T-cell (primary cell): ENCODE results near the gene IZUMO2. TPM values are rescaled to one million over a fixed set of nuclear protein-coding genes. Genes with fewer than 3 reads are reported as not detected.

Experiments used
- ATAC-seq, 4 experiments: fragments of 200-7000 bp in 3 of 4; fragments of 150-1000 bp in 1 of 4; cut with Tn5 transposase; replicated peaks in 1 of 4; 1 replicate in 3 of 4; 2 replicates in 1 of 4; pipeline ENCODE4 v1.10.0; 2021; ENCODE audit warnings: moderate library complexity in 3 of 4, mild to moderate bottlenecking in 2 of 4, moderate number of reproducible peaks in 1 of 4
- CTCF ChIA-PET, 2 donors: fragments of 300-600 bp; sonication (Branson Sonifier 250); formaldehyde crosslinking; loops; one replicate each; lab custom pipeline; 2022; ENCODE audit warnings: antibody characterized with exemption in 2 of 2; lab: Charles Lee
- POLR2A ChIA-PET, 2 donors: fragments of 300-600 bp; sonication (Branson Sonifier 250); formaldehyde crosslinking; loops; one replicate each; lab custom pipeline; 2022; ENCODE audit warnings: antibody characterized with exemption in 2 of 2; lab: Charles Lee
- DNase-seq, 35 experiments: peaks; one replicate each; pipeline versions ENCODE4 v3.0.0 to v3.0.0-alpha.2; 2013 to 2023
- H3K27ac ChIP-seq: one replicate; pipeline ENCODE4 v1.5.1; 2013; ENCODE audit warnings: low read length
- H3K27me3 ChIP-seq, 2 experiments: replicated peaks in 1 of 2; 1 replicate in 1 of 2; 2 replicates in 1 of 2; pipeline versions ENCODE4 v1.6.1 to v1.7.0; 2013; ENCODE audit warnings: low read length in 1 of 2, mixed read lengths in 1 of 2; ENCODE audit not compliant: control insufficient read depth in 2 of 2, insufficient read depth in 2 of 2; ENCODE audit errors: extremely low read depth in 1 of 2
- H3K36me3 ChIP-seq, 2 donors: 1 replicate in 1 of 2; 2 replicates in 1 of 2; pipeline versions ENCODE4 v1.6.1 to v1.7.0; 2013; ENCODE audit warnings: low read length in 1 of 2; ENCODE audit not compliant: control insufficient read depth in 2 of 2, insufficient read depth in 1 of 2; ENCODE audit errors: extremely low read depth in 1 of 2
- H3K4me1 ChIP-seq, 2 experiments: 1 replicate in 1 of 2; 2 replicates in 1 of 2; pipeline versions ENCODE4 v1.6.1 to v1.7.0; 2013; ENCODE audit warnings: low read length in 2 of 2, mixed read lengths in 1 of 2; ENCODE audit not compliant: insufficient read depth in 2 of 2, control insufficient read depth in 1 of 2; ENCODE audit errors: extremely low read depth in 1 of 2
- H3K4me3 ChIP-seq, 2 donors: 1 replicate in 1 of 2; 2 replicates in 1 of 2; pipeline versions ENCODE4 v1.5.1 to v1.7.0; 2013; ENCODE audit warnings: mild to moderate bottlenecking in 2 of 2, low read length in 1 of 2, moderate library complexity in 1 of 2; ENCODE audit not compliant: control insufficient read depth in 1 of 2; ENCODE audit errors: extremely low read depth in 1 of 2
- H3K9me3 ChIP-seq: 2 replicates; pipeline ENCODE4 v1.7.0; 2013
- H3K27ac Mint-ChIP-seq, 2 donors: one replicate each; pipeline ENCODE4 v1.8.0; 2020 to 2021; ENCODE audit warnings: mild to moderate bottlenecking in 2 of 2, mixed read lengths in 2 of 2
- H3K27me3 Mint-ChIP-seq, 2 donors: one replicate each; pipeline ENCODE4 v1.8.0; 2021 to 2022; ENCODE audit warnings: mixed read lengths in 2 of 2
- H3K36me3 Mint-ChIP-seq: one replicate; pipeline ENCODE4 v1.8.0; 2021; ENCODE audit warnings: mixed read lengths
- H3K4me1 Mint-ChIP-seq, 3 donors: one replicate each; pipeline ENCODE4 v1.8.0; 2020 to 2022; ENCODE audit warnings: mixed read lengths in 3 of 3, mild to moderate bottlenecking in 1 of 3
- H3K4me3 Mint-ChIP-seq, 3 donors: one replicate each; pipeline ENCODE4 v1.8.0; 2020 to 2022; ENCODE audit warnings: mild to moderate bottlenecking in 3 of 3, mixed read lengths in 3 of 3, moderate library complexity in 3 of 3
- H3K9me3 Mint-ChIP-seq, 3 donors: one replicate each; pipeline ENCODE4 v1.8.0; 2020 to 2022; ENCODE audit warnings: mixed read lengths in 3 of 3
- WGBS: methylation state at CpG from one replicate; pipeline ENCODE4 v1.1.5; 2013; ENCODE audit warnings: missing lambda C conversion rate; ENCODE audit not compliant: insufficient coverage; 5-methylcytosine and 5-hydroxymethylcytosine counted together
- total RNA-seq, 35 experiments: library from RNA in 6 of 35; stranded (reverse) in 6 of 35; fragments of 120-200 nt in 1 of 35; gene quantifications; one replicate each; pipeline versions ENCODE4 v1.2.1 to v1.2.4 and lab custom pipeline; 2013 to 2026

Gene IZUMO2
- total RNA-seq (not detected), total RNA-seq (lab: John Stamatoyannopoulos, UW) (0 to 0.09 (median 0) reads per million in 29 experiments)
- total RNA-seq (2013), result not detected

DNA sequence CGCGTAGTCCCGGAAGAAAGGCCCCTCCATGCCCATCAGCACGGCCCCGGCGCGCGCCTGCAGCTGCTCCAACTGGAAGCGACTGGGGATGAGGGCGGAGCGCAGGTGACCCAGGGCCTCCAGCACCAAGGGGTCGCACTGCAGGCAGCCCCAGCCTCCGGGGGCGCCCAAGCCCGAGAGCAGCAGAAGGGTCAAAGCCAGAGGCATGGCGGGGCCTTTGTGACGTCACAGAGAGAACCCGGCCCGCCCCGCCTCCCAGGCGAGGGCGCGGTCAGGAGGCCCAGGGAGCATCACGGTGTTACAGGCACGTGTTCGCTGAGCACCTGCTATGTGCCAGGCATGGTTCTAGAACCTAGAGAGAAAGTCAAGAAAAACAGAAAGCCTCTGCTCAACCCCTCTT is at the start of gene IZUMO2:
Gene IZUMO2 (minus strand): TSS at position 294 of the 400 bp plus-strand sequence. CDS start 87 bp downstream, at position 207.
- POLR2A ChIA-PET, result no interaction called here
- H3K4me1 ChIP-seq, result no peaks in the 10 kb centered on the region
- Mint-ChIP-seq H3K4me1 (peaks cover 0 to 1% (median 0%) of the 10 kb centered on the region in 3 donors), H3K27me3 (peaks cover 13 to 33% of the 10 kb centered on the region in 2 donors), H3K4me3 (no peak within 1 kb of the TSS), H3K9me3 (peaks cover 5 to 14% (median 6%) of the 10 kb centered on the region in 3 donors), H3K36me3 (no peaks in the 10 kb centered on the region), H3K27ac (no peak within 1 kb of the TSS)
- H3K27ac ChIP-seq, result no peak within 1 kb of the TSS
- 26% methylated on average over 26 of the region's 26 CpGs for WGBS
- no peak for DNase-seq
- H3K9me3 ChIP-seq, result no peaks in the 10 kb centered on the region
- H3K27me3 ChIP-seq, result peaks cover 7 to 39% of the 10 kb centered on the region in 2 experiments
- H3K4me3 ChIP-seq, result no peak within 1 kb of the TSS
- no peak for ATAC-seq
- CTCF ChIA-PET, result no interaction called here
- H3K36me3 ChIP-seq, result no peaks in the 10 kb centered on the region

GRCh38 chr19:50210425-50210824 is 47.3 kb upstream of the IZUMO2 start:
- WGBS, result 96% methylated on average over 44 of the region's 46 CpGs
- no peaks in the 10 kb centered on the region for H3K36me3 Mint-ChIP-seq
- Histone ChIP-seq H3K4me3 (no peak overlapping the region), H3K4me1 (peaks cover 0 to under 1% of the 10 kb centered on the region in 2 experiments), H3K27ac (no peak overlapping the region), H3K9me3 (no peaks in the 10 kb centered on the region), H3K27me3 (peaks cover 3 to 40% of the 10 kb centered on the region in 2 experiments), H3K36me3 (no peaks in the 10 kb centered on the region)
- DNase-seq (no peak), ATAC-seq (no peak)
- H3K9me3 Mint-ChIP-seq, result peaks cover 3 to 12% (median 6%) of the 10 kb centered on the region in 3 donors
- H3K27ac Mint-ChIP-seq, result no peak overlapping the region
- H3K27me3 Mint-ChIP-seq, result peaks cover 14 to 22% of the 10 kb centered on the region in 2 donors
- H3K4me3 Mint-ChIP-seq, result no peak overlapping the region
- CTCF ChIA-PET, result no interaction called here
- POLR2A ChIA-PET, result no interaction called here
- H3K4me1 Mint-ChIP-seq, result no peaks in the 10 kb centered on the region

- H3K4me1 ChIP-seq, result peaks cover 0 to 5% of the 10 kb centered on the region in 2 experiments
- H3K27me3 ChIP-seq, result peaks cover 9 to 44% of the 10 kb centered on the region in 2 experiments
- no peak for ATAC-seq
- 87% methylated on average over 6 of the region's 7 CpGs for WGBS
- Mint-ChIP-seq H3K4me3 (no peak overlapping the region), H3K4me1 (peaks cover 0 to 3% (median 0%) of the 10 kb centered on the region in 3 donors), H3K27ac (no peak overlapping the region), H3K27me3 (peaks cover 20 to 29% of the 10 kb centered on the region in 2 donors), H3K9me3 (peaks cover 3 to 12% (median 6%) of the 10 kb centered on the region in 3 donors), H3K36me3 (no peaks in the 10 kb centered on the region)
- DNase-seq, result no peak
- no peaks in the 10 kb centered on the region for H3K9me3 ChIP-seq
- H3K36me3 ChIP-seq, result no peaks in the 10 kb centered on the region
- no peak overlapping the region for H3K27ac ChIP-seq
- ChIA-PET CTCF (no interaction called here), POLR2A (no interaction called here)
- no peak overlapping the region for H3K4me3 ChIP-seq
Measured at GRCh38 chr19:50209131-50209530, 46.0 kb upstream of the IZUMO2 start.

DNA sequence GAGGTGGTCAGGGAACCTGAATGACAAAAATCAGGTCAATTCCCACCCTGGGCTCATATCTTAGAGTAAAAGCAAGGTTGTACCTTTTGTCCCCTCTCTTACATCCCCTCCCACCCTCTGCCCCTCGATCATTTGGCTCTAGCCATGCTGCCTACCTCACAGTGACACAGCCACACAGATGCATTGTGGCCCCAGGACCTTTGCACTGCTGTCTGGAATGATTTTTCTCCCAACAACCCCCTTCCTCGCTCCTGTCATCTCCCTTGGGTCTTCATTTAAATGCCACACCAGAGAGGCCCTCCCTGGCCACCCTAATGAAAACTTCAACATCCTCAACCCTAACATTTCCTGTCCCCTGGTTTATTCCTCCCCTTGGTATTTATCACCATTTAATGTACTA is 44.6 kb upstream of the IZUMO2 start:
- peaks cover 0 to 10% of the 10 kb centered on the region in 2 experiments for H3K4me1 ChIP-seq
- no peaks in the 10 kb centered on the region for H3K9me3 ChIP-seq
- ChIA-PET POLR2A (no interaction called here), CTCF (no interaction called here)
- H3K9me3 Mint-ChIP-seq, result peaks cover 3 to 12% (median 6%) of the 10 kb centered on the region in 3 donors
- DNase-seq (no peak), ATAC-seq (no peak)
- H3K27ac Mint-ChIP-seq, result no peak overlapping the region
- peaks cover 7 to 58% of the 10 kb centered on the region in 2 experiments for H3K27me3 ChIP-seq
- H3K4me3 ChIP-seq, result no peak overlapping the region
- no peak overlapping the region for H3K27ac ChIP-seq
- no peaks in the 10 kb centered on the region for H3K36me3 Mint-ChIP-seq
- no peaks in the 10 kb centered on the region for H3K36me3 ChIP-seq
- WGBS, result 78% methylated on average over 1 of the region's 2 CpGs
- H3K4me1 Mint-ChIP-seq, result peaks cover 0 to 3% (median 0%) of the 10 kb centered on the region in 3 donors
- H3K27me3 Mint-ChIP-seq, result peaks cover 24 to 37% of the 10 kb centered on the region in 2 donors
- no peak overlapping the region for H3K4me3 Mint-ChIP-seq

DNA sequence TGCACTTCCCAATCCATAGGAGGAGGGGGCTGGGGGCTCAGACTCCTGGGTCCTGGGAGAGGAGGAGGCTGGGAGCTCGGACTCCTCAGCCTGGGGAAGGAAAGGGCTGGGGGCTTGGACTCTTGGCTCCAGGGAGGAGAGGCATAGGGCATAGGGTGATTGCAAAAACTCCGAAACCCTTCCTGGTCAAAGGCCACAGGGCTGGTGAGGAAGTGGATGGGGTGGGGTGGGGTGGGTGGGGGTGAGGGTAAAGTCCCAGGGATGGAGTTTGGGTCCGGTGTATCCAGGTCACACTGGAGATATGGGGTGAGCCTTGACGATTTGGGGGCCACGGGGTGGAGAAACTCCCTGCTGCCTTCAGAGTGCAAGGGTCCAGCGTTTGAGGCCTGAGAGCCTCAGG is 43.1 kb upstream of the IZUMO2 start:
- 77% methylated on average over 4 of the region's 6 CpGs for WGBS
- no peak overlapping the region for H3K4me3 ChIP-seq
- no peak for ATAC-seq

DNA sequence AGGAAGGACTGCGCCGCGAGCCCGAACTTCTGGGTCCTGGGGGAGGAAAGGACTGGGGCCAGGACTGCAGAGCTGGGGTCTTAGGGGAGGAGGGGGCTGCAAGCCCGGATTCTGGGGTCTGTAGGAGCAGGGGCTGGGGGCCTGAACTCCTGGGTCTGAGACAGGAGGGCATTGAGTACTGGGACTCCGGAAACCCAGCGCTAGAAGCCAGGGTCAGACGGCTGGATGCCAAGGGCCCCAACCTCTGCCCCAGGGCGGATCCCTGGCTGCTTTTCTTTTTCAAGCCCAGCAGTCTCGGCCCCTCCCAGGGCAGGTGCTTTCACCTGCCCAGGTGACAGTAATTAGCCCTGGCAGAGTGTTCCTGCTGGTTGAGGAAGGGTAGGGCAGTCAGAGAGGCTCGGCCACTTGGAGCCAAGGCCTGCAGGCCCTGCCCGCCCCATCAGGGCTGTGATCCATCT is 42.6 kb upstream of the IZUMO2 start:
- no peak overlapping the region for H3K4me3 ChIP-seq
- peaks cover 0 to 3% (median 0%) of the 10 kb centered on the region in 3 donors for H3K4me1 Mint-ChIP-seq
- no peak overlapping the region for H3K27ac Mint-ChIP-seq
- no peak for DNase-seq
- no peaks in the 10 kb centered on the region for H3K36me3 ChIP-seq
- peaks cover 7 to 68% of the 10 kb centered on the region in 2 experiments for H3K27me3 ChIP-seq
- H3K27ac ChIP-seq, result no peak overlapping the region
- H3K9me3 Mint-ChIP-seq, result peaks cover 0 to 4% (median 0%) of the 10 kb centered on the region in 3 donors
- no peaks in the 10 kb centered on the region for H3K9me3 ChIP-seq
- ATAC-seq, result no peak
- CTCF ChIA-PET, result no interaction called here
- no peak overlapping the region for H3K4me3 Mint-ChIP-seq
- peaks cover 0 to 10% of the 10 kb centered on the region in 2 experiments for H3K4me1 ChIP-seq
- H3K27me3 Mint-ChIP-seq, result peaks cover 43 to 52% of the 10 kb centered on the region in 2 donors
- H3K36me3 Mint-ChIP-seq, result no peaks in the 10 kb centered on the region
- WGBS, result 35% methylated on average over 7 of the region's 12 CpGs
- POLR2A ChIA-PET, result interaction anchor here in 1 of 2 donors (0.7 kb wide), 1 partner anchor 962 kb away, joined by 4 read pairs; no protein-coding TSS in a partner anchor

More for the DNA sequence above, 43.1 kb upstream of the IZUMO2 start:
- Mint-ChIP-seq H3K36me3 (no peaks in the 10 kb centered on the region), H3K27ac (no peak overlapping the region), H3K4me3 (no peak overlapping the region), H3K27me3 (peaks cover 39 to 47% of the 10 kb centered on the region in 2 donors), H3K4me1 (peaks cover 0 to 3% (median 0%) of the 10 kb centered on the region in 3 donors), H3K9me3 (peaks cover 0 to 4% (median 1%) of the 10 kb centered on the region in 3 donors)
- H3K9me3 ChIP-seq, result no peaks in the 10 kb centered on the region
- no peak for DNase-seq
- H3K4me1 ChIP-seq, result peaks cover 0 to 10% of the 10 kb centered on the region in 2 experiments
- CTCF ChIA-PET, result no interaction called here
- H3K36me3 ChIP-seq, result no peaks in the 10 kb centered on the region
- peaks cover 7 to 63% of the 10 kb centered on the region in 2 experiments for H3K27me3 ChIP-seq
- H3K27ac ChIP-seq, result no peak overlapping the region
- POLR2A ChIA-PET, result no interaction called here
